DOHH2 (cell line): ENCODE measurements around the gene MCF2L.

Source experiments
- H3F3A ChIP-seq: fragments of 200-600 bp; sonication (generic), shearing (Covaris generic); 2 replicates; pipeline ENCODE4 v1.6.0; 2016; ENCODE audit warnings: antibody characterized with exemption, mild to moderate bottlenecking; ENCODE audit not compliant: control insufficient read depth, insufficient read depth
- H3K27ac ChIP-seq: fragments of 200-600 bp; sonication (generic); 2 replicates; pipeline ENCODE4 v1.5.1; 2014; ENCODE audit warnings: low read depth, mild to moderate bottlenecking, low read length, moderate library complexity
- H3K27me3 ChIP-seq: fragments of 200-600 bp; sonication (generic); 2 replicates; pipeline ENCODE4 v1.6.1; 2014; ENCODE audit warnings: mild to moderate bottlenecking, low read length, mixed read lengths; ENCODE audit not compliant: control insufficient read depth
- H3K36me3 ChIP-seq: fragments of 200-600 bp; sonication (generic); 2 replicates; pipeline ENCODE4 v1.6.1; 2014; ENCODE audit warnings: mild to moderate bottlenecking, low read length, moderate library complexity, mixed read lengths; ENCODE audit not compliant: control insufficient read depth
- H3K4me1 ChIP-seq: fragments of 200-600 bp; sonication (generic); 2 replicates; pipeline ENCODE4 v1.6.1; 2014; ENCODE audit warnings: mild to moderate bottlenecking, low read length, mixed read lengths; ENCODE audit not compliant: control insufficient read depth
- H3K4me2 ChIP-seq: fragments of 200-600 bp; sonication (generic); 2 replicates; pipeline ENCODE4 v1.6.0; 2014; ENCODE audit warnings: mild to moderate bottlenecking, low read length, moderate library complexity
- H3K4me3 ChIP-seq: fragments of 200-600 bp; sonication (generic); 2 replicates; pipeline ENCODE4 v1.5.1; 2014; ENCODE audit warnings: mild to moderate bottlenecking, low read length, mixed read lengths
- H3K79me2 ChIP-seq: fragments of 200-600 bp; sonication (generic); 2 replicates; pipeline ENCODE4 v1.6.1; 2014; ENCODE audit warnings: mild to moderate bottlenecking, low read length, mixed read lengths; ENCODE audit not compliant: control insufficient read depth
- H3K9me2 ChIP-seq: fragments of 200-600 bp; sonication (generic); replicated peaks from 2 replicates; pipeline ENCODE4 v1.6.1; 2014; ENCODE audit warnings: mild to moderate bottlenecking, low read length, mixed read lengths; ENCODE audit not compliant: control insufficient read depth
- H3K9me3 ChIP-seq: fragments of 200-600 bp; sonication (generic); 2 replicates; pipeline ENCODE4 v1.6.1; 2014; ENCODE audit warnings: antibody characterized with exemption, low read length, mixed read lengths; ENCODE audit not compliant: control insufficient read depth, insufficient read depth
- H4K20me1 ChIP-seq: fragments of 200-600 bp; sonication (generic); 2 replicates; pipeline ENCODE4 v1.6.0; 2014; ENCODE audit warnings: low read depth, mild to moderate bottlenecking, antibody characterized with exemption, low read length, moderate library complexity; ENCODE audit not compliant: control insufficient read depth, insufficient read depth
- CTCF ChIP-seq: fragments of 200-600 bp; sonication (generic); IDR thresholded peaks from one replicate; pipeline ENCODE4 v1.5.1; 2014; ENCODE audit warnings: antibody characterized with exemption, mild to moderate bottlenecking, low read depth, low read length; ENCODE audit not compliant: poor library complexity, severe bottlenecking
- EZH2phosphoT487 ChIP-seq: fragments of 200-600 bp; sonication (generic); IDR thresholded peaks from 2 replicates; pipeline ENCODE4 v1.6.1; 2017; ENCODE audit warnings: borderline replicate concordance, mild to moderate bottlenecking, antibody characterized with exemption, low read length, moderate library complexity, mixed read lengths

MCF2L gene

GRCh38 chr13:113060557-113061270 lies 91.7 kb downstream of the MCF2L start:
- TF ChIP-seq EZH2phosphoT487: no peak
- TF ChIP-seq CTCF: no peak
- Histone ChIP-seq H3K27ac (no peak overlapping the region), H3K79me2 (no peaks in the 10 kb centered on the region), H3K4me2 (no peak overlapping the region), H3K9me2 (no peaks in the 10 kb centered on the region), H4K20me1 (no peaks in the 10 kb centered on the region), H3K9me3 (peaks cover 23% of the 10 kb centered on the region; the same call in 1 of the 2 replicates), H3K4me3 (no peak overlapping the region), H3F3A (no peaks in the 10 kb centered on the region), H3K36me3 (no peaks in the 10 kb centered on the region), H3K4me1 (no peaks in the 10 kb centered on the region), H3K27me3 (no peaks in the 10 kb centered on the region)

GRCh38 chr13:113061271-113061625 lies 92.2 kb downstream of the MCF2L start:
- no peaks in the 10 kb centered on the region for H3K9me2 ChIP-seq
- H3K79me2 ChIP-seq: no peaks in the 10 kb centered on the region
- no peaks in the 10 kb centered on the region for H3K4me1 ChIP-seq
- no peak overlapping the region for H3K27ac ChIP-seq
- no peaks in the 10 kb centered on the region for H3K27me3 ChIP-seq
- no peaks in the 10 kb centered on the region for H3K36me3 ChIP-seq
- H3K9me3 ChIP-seq: peaks cover 23% of the 10 kb centered on the region; the same call in 1 of the 2 replicates
- no peak overlapping the region for H3K4me2 ChIP-seq
- no peaks in the 10 kb centered on the region for H3F3A ChIP-seq
- no peak for TF ChIP-seq CTCF
- TF ChIP-seq EZH2phosphoT487: no peak
- H4K20me1 ChIP-seq: no peaks in the 10 kb centered on the region
- H3K4me3 ChIP-seq: no peak overlapping the region

- Histone ChIP-seq H3K9me2 (no peaks in the 10 kb centered on the region), H4K20me1 (no peaks in the 10 kb centered on the region), H3K4me3 (no peak overlapping the region), H3K4me1 (no peaks in the 10 kb centered on the region), H3K79me2 (no peaks in the 10 kb centered on the region), H3K9me3 (peaks cover 22% of the 10 kb centered on the region; the same call in 1 of the 2 replicates), H3K4me2 (no peak overlapping the region), H3K36me3 (no peaks in the 10 kb centered on the region), H3F3A (no peaks in the 10 kb centered on the region), H3K27me3 (no peaks in the 10 kb centered on the region), H3K27ac (no peak overlapping the region)
- TF ChIP-seq CTCF (no peak), EZH2phosphoT487 (no peak)
Observed at GRCh38 chr13:113061796-113062425, 92.9 kb downstream of the MCF2L start.
